Liver (tissue), 3 donors: Measurements from ENCODE around the gene HCN3.

Source experiments
- RAD21 ChIP-seq, 2 donors: IDR thresholded peaks; 2 replicates each; pipeline ENCODE4 v1.6.1; 2016; ENCODE audit warnings: antibody characterized with exemption in 2 of 2, mild to moderate bottlenecking in 2 of 2
- SP1 ChIP-seq: IDR thresholded peaks from 2 replicates; pipeline ENCODE4 v1.6.1; 2018; ENCODE audit warnings: antibody characterized with exemption, mild to moderate bottlenecking
- TF ChIP-seq, protein P1 (sequence below): fragments of 150-350 bp; IDR thresholded peaks from 2 replicates; pipeline ENCODE4 v1.5.1; 2017; ENCODE audit warnings: improper control_type of control experiment, low read depth, low read length; ENCODE audit not compliant: missing input control
- TF ChIP-seq, protein P2 (sequence below): IDR thresholded peaks from 2 replicates; pipeline ENCODE4 v1.6.1; 2016; ENCODE audit warnings: antibody characterized with exemption
- donor health status: healthy.
- donor health status: healthy.

DNA sequence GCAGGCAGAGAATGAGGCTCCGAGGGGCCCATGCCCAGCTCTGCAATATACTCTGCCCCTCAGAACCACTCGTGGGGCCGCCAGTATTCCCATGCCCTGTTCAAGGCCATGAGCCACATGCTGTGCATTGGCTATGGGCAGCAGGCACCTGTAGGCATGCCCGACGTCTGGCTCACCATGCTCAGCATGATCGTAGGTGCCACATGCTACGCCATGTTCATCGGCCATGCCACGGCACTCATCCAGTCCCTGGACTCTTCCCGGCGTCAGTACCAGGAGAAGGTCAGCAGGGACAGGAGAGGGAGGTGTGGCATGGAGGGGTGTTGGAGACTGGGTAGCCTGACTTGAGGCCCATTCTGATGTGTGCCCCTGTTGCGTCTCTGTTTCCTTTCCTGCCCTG, 7.2 kb downstream of the HCN3 start:
- TF ChIP-seq, protein P1, sequence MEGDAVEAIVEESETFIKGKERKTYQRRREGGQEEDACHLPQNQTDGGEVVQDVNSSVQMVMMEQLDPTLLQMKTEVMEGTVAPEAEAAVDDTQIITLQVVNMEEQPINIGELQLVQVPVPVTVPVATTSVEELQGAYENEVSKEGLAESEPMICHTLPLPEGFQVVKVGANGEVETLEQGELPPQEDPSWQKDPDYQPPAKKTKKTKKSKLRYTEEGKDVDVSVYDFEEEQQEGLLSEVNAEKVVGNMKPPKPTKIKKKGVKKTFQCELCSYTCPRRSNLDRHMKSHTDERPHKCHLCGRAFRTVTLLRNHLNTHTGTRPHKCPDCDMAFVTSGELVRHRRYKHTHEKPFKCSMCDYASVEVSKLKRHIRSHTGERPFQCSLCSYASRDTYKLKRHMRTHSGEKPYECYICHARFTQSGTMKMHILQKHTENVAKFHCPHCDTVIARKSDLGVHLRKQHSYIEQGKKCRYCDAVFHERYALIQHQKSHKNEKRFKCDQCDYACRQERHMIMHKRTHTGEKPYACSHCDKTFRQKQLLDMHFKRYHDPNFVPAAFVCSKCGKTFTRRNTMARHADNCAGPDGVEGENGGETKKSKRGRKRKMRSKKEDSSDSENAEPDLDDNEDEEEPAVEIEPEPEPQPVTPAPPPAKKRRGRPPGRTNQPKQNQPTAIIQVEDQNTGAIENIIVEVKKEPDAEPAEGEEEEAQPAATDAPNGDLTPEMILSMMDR: no peak
- TF ChIP-seq SP1 (no peak), RAD21 (IDR thresholded peaks at IDR 0.05) (no peak)
- TF ChIP-seq, protein P2, sequence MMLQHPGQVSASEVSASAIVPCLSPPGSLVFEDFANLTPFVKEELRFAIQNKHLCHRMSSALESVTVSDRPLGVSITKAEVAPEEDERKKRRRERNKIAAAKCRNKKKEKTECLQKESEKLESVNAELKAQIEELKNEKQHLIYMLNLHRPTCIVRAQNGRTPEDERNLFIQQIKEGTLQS: no peak
